Ishikawa (cell line): ENCODE data around the gene DISP2.

ENCODE experiments used
- EP300 ChIP-seq: IDR thresholded peaks from 2 replicates; pipeline ENCODE4 v1.6.1; 2012; ENCODE audit warnings: borderline replicate concordance
- FOXM1 ChIP-seq: IDR thresholded peaks from 2 replicates; pipeline ENCODE4 v1.6.1; 2012; ENCODE audit warnings: low read depth, borderline replicate concordance
- MAX ChIP-seq: IDR thresholded peaks from 2 replicates; pipeline ENCODE4 v1.6.1; 2012
- RAD21 ChIP-seq: IDR thresholded peaks from 2 replicates; pipeline ENCODE4 v1.6.1; 2012; ENCODE audit warnings: low read depth
- TAF1 ChIP-seq: IDR thresholded peaks from 2 replicates; pipeline ENCODE4 v1.6.1; 2012; ENCODE audit warnings: low read depth, mild to moderate bottlenecking
- TCF12 ChIP-seq: IDR thresholded peaks from 2 replicates; pipeline ENCODE4 v1.6.1; 2012; ENCODE audit warnings: low read depth
- YY1 ChIP-seq: IDR thresholded peaks from 2 replicates; pipeline ENCODE4 v1.6.1; 2012; ENCODE audit warnings: low read depth
- ZBTB7A ChIP-seq: IDR thresholded peaks from 2 replicates; pipeline ENCODE4 v1.6.1; 2012; ENCODE audit warnings: low read depth

- no peak for TF ChIP-seq FOXM1
- no peak for TF ChIP-seq YY1
- no peak for TF ChIP-seq EP300
- TF ChIP-seq MAX, result no peak
- no peak for TF ChIP-seq RAD21
- no peak for TF ChIP-seq ZBTB7A
- no peak for TF ChIP-seq TAF1
- no peak for TF ChIP-seq TCF12
Observed at GRCh38 chr15:40407330-40407990, 49.4 kb downstream of the DISP2 start.
